HEK293T (cell line): Measurements from ENCODE around the gene SIGLEC9.

Experiments used
- ARNT ChIP-seq: fragments of 450-650 bp; IDR thresholded peaks from 2 replicates; pipeline ENCODE4 v1.6.1; 2017; ENCODE audit warnings: mild to moderate bottlenecking
- BHLHE40 ChIP-seq: fragments of 450-650 bp; IDR thresholded peaks from 2 replicates; pipeline ENCODE4 v1.6.1; 2016; ENCODE audit warnings: mild to moderate bottlenecking, moderate library complexity, borderline replicate concordance
- ELF4 ChIP-seq: fragments of 450-650 bp; IDR thresholded peaks from 2 replicates; pipeline ENCODE4 v1.6.1; 2017; ENCODE audit warnings: antibody characterized with exemption
- FOXA1 ChIP-seq: fragments of 450-650 bp; IDR thresholded peaks from 2 replicates; pipeline ENCODE4 v1.6.1; 2016; ENCODE audit warnings: mild to moderate bottlenecking
- FOXM1 ChIP-seq: fragments of 450-650 bp; IDR thresholded peaks from 2 replicates; pipeline ENCODE4 v1.6.1; 2017; ENCODE audit warnings: mild to moderate bottlenecking, borderline replicate concordance
- HDGF ChIP-seq: fragments of 450-650 bp; IDR thresholded peaks from 2 replicates; pipeline ENCODE4 v1.6.1; 2017; ENCODE audit warnings: antibody characterized with exemption, borderline replicate concordance
- L3MBTL2 ChIP-seq: fragments of 450-650 bp; conservative IDR thresholded peaks from 2 replicates; pipeline ENCODE4 v1.6.1; 2016; ENCODE audit warnings: mild to moderate bottlenecking
- NFRKB ChIP-seq: fragments of 450-650 bp; IDR thresholded peaks from 2 replicates; pipeline ENCODE4 v1.6.1; 2016; ENCODE audit warnings: mild to moderate bottlenecking, moderate library complexity
- SUZ12 ChIP-seq: fragments of 450-650 bp; IDR thresholded peaks from 2 replicates; pipeline ENCODE4 v1.6.1; 2016; ENCODE audit warnings: mild to moderate bottlenecking
- TARDBP ChIP-seq: fragments of 450-650 bp; IDR thresholded peaks from 2 replicates; pipeline ENCODE4 v1.6.1; 2016
- TF ChIP-seq, protein P1 (sequence below): fragments of 450-650 bp; IDR thresholded peaks from 2 replicates; pipeline ENCODE4 v1.6.1; 2016

DNA sequence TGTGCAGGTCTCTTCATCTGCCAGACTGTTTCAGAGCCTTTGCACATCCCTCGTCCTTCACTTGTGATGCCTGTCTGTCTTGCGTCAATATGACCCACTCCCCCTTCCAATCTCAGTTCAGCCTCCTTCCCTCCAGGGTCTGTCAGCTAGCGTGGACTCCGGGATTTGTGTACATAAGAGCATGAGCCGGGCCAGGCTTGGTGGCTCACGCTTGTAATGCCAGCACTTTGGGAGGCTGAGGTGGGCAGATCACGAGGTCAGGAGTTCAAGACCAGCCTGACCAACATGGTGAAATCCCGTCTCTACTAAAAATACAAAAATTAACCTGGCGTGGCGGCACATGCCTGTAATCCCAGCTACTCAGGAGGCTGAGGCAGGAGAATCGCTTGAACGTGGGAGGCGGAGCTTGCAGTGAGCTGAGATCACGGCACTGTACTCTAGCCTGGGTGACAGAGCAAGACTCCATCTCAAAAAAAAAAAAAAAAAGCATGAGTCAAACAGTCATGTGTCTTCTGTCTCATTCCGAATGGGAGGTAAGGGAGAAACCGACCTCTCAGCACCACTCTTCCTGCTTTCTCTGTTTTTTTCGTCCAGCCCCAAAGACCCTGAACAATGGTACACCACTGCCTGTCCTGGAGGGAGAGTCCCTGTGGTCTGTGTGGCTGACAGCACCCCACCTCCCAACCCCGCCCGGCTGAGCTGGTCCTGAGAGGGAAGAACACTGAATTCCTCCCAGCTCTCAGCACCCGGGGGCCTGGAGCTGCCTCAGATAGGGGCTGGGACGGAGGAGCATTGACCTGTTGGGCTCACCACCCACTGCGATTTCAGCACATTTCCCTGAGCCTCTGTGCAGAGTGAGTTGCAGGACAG, 2.4 kb upstream of the SIGLEC9 start:
- TF ChIP-seq NFRKB (no peak), ELF4 (no peak), BHLHE40 (no peak), FOXA1 (no peak), L3MBTL2 (no peak), ARNT (no peak), FOXM1 (no peak), SUZ12 (no peak), TARDBP (no peak), HDGF (no peak)
- TF ChIP-seq, protein P1, sequence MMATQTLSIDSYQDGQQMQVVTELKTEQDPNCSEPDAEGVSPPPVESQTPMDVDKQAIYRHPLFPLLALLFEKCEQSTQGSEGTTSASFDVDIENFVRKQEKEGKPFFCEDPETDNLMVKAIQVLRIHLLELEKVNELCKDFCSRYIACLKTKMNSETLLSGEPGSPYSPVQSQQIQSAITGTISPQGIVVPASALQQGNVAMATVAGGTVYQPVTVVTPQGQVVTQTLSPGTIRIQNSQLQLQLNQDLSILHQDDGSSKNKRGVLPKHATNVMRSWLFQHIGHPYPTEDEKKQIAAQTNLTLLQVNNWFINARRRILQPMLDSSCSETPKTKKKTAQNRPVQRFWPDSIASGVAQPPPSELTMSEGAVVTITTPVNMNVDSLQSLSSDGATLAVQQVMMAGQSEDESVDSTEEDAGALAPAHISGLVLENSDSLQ = no peak
